HG03196 (cell line): ENCODE measurements around the gene GALNT8.

ENCODE experiments used
- ATAC-seq: cut with Tn5 transposase; IDR thresholded peaks from one replicate; pipeline ENCODE4 v1.9.1; 2021; ENCODE audit not compliant: unreplicated experiment

The GALNT8 gene

DNA sequence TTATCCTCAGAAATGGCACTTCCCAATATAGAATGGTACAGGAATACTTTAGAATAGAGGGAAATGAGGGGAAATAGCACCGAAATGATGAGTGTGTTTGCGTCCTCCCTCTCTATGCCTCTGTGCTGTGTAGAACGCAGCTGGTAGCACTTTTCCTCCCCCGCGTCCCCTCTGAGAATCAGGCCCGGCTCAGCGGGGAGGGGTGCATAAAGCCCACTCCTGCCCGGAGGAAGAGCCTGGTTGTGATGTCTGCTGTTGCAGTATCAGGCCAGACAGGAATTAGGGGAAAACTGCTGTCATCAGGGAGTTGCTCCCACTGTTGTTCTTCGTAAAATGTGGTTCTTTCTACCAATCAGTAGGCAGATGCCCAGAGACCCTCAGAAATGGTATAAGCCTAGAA, 76.0 kb downstream of the GALNT8 start:
- ATAC-seq = no peak

DNA sequence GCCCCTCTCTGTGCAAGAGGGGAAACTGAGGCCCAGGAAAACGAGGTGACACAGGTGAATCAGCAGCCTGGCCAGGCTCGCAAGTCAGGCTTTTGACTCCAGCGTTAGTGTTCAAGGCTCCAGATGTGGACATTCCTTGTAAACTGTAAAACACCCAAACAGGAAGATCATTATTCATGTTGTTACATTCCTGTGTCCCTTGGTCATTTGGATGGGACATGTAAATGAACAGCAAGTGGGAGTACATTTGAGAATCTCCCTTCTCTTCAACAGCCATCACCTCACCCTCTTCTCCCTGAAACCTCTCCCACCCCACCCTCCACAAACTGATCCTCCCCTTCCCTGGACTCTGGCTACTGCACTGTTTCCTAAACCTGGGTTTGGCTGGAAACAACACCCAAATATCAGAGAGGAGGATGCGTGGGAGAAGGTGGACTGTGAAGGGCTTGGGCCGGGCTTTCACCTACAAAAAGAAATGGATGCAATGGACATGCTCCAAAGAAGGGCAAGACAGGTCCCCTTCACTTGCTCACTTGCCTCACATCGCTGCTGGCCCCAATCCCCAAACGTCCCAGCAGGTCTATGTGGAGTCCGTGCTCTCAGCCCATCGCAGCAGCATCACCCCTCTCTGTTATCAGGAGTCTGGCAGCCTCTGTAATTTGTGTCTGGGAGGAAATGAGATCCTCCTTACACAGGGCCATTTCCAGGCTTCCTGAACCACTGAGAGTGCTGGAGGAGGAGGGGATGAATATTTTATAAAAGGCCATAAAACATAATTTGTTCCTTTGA, 76.7 kb downstream of the GALNT8 start:
- ATAC-seq = no peak

DNA sequence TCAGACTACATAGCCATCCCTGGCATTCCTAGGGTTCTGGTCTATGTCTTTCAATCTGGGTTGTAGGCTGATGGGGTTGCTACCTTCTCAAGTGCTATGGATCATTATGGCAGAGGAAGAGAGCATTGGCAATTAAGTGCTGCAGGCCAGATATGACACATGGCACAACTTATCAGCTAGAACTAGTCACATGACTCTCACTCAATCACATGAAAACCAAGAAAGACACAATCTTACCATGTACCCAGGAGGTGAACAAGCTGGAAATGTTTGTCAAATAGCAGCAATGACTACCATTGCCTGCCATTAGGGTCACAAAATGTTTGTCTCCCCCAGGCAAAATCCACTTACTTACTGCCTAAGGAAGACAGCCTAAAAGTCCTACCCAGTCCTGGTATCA, 80.4 kb downstream of the GALNT8 start:
- no peak for ATAC-seq

DNA sequence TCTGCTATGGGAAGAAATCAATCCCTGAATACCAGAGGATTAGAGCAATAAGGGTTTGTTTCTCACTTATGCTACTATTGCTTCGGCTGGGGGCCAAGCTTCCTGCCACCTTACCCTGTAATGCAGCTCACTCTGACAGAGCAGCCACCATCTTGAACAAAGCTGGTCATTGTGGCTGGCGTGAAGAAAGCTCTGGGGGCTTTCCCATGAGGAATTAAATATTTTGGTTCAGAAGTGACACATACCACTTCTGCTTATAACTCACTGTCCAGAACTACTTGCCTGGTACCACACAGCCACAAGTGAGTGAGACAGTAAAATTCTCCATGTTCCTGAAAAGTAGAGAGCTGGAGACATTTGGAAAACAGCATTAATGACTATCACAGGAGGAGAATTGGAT, 82.6 kb downstream of the GALNT8 start:
- ATAC-seq = no peak

- no peak for ATAC-seq
These were observed 86.4 kb downstream of the GALNT8 start for GRCh38 chr12:4806439-4807115.

DNA sequence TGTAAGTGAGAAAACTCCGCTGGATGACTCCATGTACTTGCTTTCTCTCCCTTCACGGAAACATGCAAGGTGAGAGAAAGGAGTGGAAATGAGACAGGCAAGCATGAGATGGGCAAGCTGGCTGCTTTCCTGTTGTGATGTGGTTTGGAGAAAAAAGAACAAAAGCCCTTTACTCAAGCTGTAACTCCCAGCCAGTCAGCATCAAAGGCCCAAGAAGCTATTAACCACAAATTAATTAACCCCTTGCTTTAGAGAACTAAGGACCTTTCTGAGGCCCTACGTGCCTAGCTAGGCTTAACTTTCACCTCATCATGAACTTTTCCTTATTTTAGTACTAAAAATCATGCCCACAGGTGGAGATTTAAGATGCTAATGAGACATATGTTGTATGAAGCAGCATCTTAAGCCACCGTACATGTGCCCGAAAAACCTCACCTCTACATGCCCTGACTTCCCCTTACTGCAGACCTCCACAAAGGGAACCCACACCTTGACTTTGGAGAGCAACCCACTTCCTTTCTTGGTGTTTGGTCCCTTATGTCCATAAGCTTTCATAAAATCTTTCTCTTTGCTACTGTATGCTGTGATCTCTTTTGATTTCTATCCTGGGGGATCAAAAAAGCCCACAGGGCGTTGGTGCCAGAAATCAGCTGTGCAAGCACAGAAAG, 87.0 kb downstream of the GALNT8 start:
- ATAC-seq = no peak

- ATAC-seq = no peak
These were observed 87.6 kb downstream of the GALNT8 start for GRCh38 chr12:4807813-4808212.

GRCh38 chr12:4809013-4809448, 88.8 kb downstream of the GALNT8 start:
- ATAC-seq = no peak

- no peak for ATAC-seq
These were observed 89.4 kb downstream of the GALNT8 start for GRCh38 chr12:4809449-4810218.

- no peak for ATAC-seq
These were observed 90.0 kb downstream of the GALNT8 start for GRCh38 chr12:4810219-4810671.

- no peak for ATAC-seq
These were observed 92.6 kb downstream of the GALNT8 start for GRCh38 chr12:4812624-4813327.

DNA sequence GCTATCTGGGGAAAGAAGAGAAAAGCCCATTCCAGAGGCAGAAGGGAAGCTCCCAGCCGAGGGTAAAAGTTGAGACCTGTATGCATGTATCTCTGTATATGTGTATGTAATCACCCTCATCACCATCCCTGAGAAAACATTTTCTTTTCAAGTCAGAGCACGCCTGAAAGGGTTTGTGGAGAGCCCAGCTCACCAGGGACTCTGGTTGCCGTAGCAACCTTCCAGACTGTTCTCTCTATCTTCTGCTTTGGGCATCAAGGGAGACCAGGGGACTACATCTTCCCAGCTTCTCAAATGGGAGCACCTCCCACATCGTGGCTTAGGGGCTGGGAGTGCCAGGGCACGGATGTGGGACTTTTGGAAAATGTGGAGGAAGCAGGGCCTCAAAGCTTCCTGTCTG, 93.5 kb downstream of the GALNT8 start:
- ATAC-seq = no peak

- no peak for ATAC-seq
These were observed 94.3 kb downstream of the GALNT8 start for GRCh38 chr12:4814485-4814884.

DNA sequence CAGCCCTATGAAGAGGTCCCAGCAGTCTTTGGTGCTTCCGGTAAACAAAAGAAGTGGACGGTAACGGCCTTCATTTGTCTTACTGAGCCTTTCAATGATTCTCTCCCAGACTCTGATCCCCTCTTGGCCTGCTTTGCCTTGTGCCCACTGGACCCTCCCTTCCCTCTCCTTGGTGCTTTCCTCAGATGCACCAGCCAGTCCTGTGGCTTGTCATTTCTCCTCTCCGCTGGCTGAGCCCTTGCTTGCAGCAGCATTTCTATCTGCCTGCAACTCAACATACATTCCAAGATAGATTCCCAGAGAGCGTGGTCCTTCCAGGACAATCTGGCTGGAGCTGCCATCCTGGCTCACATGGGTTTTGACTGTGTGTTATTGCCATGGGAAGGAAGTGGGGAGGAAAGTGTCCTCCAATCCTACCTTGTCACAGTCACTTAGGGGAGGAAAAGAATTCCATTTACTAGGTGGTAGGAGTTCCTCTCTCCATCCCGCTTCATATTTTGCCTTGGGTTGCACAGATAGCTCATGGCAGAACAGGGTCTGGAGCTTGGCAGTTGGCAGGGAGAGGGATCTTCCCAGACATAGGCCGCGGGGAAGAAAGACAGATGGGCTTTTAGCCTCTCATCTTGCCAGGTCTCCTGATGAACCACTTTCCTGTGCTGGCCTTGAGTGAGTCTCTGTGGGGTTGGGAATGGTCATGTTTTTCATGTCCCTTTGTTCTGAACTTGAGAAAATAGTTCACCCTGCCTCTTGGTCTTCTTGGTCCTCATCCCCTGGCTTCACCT, 96.7 kb downstream of the GALNT8 start:
- no peak for ATAC-seq

DNA sequence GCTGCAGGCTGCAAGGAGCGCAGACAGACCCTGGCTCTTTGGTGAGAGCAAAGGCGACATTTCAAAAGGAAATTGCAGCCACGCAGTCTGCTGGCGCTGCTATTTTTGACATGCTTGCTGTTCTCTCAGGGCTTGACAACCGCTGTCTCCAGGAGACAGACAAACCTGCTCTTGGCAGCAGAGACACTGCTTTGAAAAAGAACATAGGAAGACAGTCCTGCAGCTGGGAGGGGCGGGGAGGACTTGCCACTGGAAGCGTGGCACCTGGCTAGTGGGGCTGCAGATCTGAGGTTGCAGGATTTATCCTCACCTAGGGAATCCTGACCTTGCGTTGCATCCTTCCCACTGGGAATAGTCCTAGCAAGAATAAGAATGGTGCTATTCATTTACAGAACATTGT, 97.7 kb downstream of the GALNT8 start:
- ATAC-seq = no peak

DNA sequence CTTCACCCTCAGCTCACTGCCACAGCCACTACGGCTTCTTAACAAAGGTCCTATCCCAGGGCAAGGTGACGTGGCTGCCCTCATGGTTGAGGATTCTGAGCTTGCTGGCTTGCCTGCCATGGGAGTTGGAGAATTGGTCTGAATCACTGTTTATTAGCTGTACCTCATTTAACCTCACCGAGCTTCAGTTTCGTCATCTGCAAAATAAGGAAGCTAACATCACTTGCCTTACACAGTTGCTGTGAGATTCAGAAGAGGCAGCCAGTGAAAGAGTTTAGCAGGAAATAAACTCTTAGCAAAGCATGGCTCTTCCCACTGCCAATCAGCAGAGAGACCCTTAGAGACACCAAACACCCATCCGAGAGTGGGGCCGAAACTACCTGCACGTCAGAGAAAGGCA, 99.5 kb downstream of the GALNT8 start:
- ATAC-seq = no peak

DNA sequence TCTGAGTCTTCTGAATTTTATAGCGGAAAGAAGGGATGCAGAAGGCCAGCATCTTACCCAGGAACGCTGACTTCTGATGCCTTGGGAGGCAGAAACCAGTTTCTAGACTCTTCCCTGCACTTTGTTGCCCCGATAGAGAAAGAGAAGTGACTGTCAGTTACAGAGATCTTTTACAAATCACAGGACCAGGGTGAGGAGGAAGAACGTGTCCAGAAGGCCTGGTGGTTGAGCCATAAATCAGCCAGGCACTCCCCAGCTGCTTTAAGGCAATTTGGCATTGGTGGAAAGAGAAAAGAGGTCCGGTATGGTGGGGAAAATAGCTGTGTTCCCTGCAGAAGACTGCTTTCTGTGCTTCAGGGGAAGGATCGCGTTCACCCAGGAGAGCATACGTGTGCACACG, 100.8 kb downstream of the GALNT8 start:
- ATAC-seq = no peak
